ENCODE data around the gene IGLON5. TPM values are rescaled to one million over a fixed set of nuclear protein-coding genes. Genes with fewer than 3 reads are reported as not detected.

Gene IGLON5
- total RNA-seq, result not detected in 2 replicates

DNA sequence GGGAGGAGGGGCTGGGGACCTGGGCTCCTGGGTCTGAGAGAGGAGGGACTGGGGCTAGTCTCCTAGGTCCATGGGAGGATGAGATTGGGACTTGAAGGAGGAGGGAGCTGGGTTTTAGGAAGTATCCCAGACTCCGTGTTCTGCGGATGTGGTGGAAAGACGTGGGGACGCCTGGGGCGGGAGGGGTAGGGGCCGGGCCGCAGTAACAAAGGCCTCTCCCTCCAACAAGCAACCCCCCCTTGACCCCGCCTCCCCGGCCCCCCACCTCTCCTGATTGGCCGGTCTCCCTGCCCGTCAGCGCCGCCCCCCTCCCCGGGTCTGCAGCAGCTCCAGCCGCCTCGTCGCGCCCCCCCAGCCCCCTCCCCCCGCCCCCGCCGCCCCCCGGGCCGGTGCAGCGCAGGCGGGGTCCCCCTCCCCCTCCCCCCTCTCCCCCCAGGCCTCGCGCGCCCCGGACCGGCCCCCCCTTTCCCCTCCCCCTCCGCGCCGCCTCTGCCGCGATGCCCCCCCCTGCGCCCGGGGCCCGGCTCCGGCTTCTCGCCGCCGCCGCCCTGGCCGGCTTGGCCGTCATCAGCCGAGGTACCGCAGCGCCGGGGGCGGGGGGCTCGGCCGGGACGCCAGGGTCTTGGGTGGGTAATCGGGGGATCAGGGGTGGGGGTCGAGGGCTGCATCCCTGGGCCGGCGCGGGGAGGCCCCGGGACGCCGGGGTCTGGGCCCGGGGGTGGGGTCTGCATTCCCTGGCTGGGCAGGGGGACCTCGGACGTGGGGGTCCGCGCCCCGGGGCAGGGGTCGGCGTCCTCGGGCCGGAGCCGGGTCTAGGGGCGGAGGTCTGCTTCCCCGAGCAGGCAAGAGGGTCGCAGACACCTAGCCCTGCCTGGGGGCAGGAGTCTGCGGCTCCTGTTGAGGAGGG, at the start of gene IGLON5:
Gene IGLON5, plus strand, starts transcription at position 294 of the 907 bp plus-strand sequence. Its CDS starts 204 bp downstream, at position 498.
- DNase-seq (ENCODE audit: low read depth in 2 of 2), result no peak

DNA sequence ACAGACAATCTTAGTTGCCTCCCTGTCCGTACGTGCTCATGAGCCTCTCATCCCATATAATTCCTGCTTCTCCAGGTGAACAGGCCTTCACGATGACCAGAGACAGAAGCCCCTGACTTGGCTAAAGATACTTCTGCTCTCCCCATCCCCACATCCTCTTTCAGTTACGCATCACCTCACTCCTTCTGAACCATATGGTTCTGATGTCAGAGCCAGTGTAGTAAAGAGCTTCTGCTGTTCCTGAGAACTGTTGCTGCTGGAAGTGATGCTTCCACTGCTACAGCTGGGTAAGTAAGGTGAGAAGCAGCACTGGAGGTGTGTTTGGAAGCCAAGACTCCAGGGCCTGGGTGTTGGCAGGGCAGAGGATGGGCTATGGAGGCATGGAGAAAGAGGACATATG, 47.6 kb upstream of the IGLON5 start:
- no peak for DNase-seq (ENCODE audit: low read depth in 2 of 2)

DNA sequence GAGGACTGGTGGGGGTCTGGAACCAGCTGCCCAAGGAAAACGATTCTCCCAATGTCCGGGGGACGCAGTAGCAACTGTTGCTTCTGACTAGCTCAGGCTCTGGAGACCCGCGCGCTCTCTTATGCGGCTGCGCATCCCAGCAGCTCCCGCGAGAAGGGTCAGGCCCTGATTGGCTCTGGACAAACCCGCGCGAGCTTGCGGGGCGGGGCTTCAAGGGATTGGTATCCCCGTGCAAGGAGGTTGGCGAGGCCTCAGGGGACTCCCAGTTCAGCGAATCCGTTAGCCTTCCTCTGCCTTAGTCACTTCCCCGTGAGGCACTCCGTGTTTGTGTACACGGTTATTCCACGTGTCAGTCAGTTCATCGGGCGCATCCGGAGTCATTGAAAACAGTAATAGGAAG, 40.4 kb upstream of the IGLON5 start:
- DNase-seq (ENCODE audit: low read depth in 2 of 2), result no peak

DNA sequence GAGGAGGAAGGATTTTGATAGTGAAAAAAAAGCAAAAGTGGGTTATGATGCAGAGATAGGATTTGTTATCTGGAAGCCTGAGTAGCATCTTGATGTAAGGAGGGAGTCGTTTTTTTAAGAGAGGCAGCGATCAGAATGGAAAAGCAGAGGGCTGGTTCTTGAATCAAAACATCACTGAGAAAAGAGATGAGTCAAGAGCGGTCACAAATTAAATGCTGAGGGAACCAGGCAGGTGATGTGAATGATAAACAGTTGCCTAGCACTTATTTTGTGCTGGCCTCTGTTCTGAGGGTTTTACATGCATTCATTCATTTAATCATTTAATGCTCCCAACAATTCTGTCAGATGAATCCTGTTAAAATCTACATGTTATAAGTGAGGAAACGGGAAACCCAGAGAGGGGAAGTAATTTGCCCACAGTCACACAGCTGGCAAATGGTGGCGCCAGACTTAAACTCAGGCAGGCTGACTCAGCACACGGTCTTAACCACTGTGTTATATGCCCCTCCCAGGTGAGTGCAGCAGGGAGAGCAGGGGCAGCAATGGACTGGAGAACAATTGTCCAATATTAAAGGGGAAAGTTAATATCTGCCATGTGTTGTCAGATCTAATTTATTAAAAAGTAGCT, 39.1 kb upstream of the IGLON5 start:
- DNase-seq (ENCODE audit: low read depth in 2 of 2), result no peak

DNA sequence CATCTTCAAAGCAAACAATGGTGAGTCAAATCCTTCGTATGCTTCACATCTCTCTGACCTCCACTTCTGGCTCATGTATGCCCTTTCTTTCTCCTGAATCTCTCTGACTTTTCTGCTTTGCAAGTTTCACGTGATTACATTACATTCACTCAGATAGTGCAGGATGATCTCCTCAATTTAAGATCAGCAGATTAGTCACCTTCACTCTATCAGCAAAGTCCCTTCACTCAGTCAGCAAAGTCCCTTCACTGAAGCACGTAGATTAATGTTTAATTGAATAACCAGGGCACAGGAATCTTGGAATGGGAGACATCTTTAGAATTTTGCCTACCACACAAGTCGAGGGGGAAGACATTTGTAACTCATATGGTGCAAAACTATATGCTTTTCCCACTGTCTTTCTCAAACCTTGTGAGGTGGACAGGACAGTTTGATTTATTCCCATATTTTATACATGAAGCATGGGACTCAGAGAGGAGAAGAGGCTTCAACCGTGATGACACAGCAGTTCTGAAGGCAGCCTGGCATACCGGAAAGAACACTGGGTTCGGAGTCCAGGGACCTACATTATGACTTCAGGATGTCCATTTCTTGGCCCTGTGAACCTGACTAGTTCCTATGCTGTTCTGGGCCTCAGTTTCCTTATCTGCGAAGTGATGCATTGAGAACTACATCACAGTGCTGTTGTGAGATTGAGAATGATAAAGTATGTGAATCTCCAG, 37.2 kb upstream of the IGLON5 start:
- DNase-seq (ENCODE audit: low read depth in 2 of 2), result no peak

DNA sequence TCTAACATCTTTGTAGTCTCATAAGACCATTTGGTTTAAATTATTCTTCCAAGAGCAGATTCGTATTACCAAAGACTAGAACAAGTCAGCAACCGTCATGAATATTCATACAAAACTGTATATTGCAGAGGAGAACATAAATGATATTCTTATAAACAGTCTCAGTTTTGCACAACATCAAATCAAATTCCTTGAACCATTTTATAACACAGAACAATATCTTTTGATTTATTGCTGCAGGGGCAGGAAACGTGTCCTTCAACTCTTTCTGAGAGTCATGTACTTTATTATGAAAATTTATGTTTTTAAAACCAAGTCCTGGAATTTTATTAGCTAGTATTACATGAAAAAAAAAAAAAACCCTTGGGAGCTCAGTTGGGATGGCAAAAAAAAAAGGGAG, 34.3 kb upstream of the IGLON5 start:
- DNase-seq (ENCODE audit: low read depth in 2 of 2), result no peak

DNA sequence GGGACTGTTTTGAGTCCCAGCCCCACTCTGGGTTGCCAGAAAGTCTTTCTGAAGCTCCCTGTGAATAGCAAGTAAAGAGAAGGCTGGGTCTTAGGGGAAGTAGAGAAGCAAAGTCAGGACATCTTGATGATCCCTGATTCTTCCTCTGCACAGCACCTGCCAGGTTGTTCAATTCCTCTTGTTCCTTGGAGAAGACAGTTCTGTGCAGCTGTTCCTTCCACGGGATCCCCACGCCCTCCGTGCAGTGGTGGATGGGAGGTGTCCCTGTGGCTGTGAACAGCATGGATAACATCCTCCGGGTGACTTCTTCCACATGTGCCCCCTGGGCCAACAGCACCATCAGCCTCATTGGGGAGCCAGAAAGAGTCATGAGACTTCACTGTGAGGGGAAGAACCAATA, 29.1 kb upstream of the IGLON5 start:
- no peak for DNase-seq (ENCODE audit: low read depth in 2 of 2)

DNA sequence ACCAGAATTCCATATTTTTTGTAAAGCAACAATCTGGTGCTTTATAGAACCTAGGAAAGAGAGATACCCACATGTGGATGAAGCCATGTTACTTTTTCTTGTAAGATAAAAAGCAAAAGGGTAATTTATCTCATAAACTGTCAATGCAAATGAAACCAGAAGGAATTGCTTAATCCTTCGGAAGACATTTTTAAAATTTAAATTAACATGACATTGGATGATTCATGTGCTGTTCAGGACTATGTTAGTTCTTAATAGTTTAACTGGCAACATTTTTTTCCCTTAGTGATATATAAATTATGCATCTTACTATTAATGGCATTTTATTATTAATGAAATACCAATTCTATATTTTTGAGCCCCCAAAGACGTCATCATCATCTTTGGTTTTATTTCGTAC, 25.8 kb upstream of the IGLON5 start:
- DNase-seq (ENCODE audit: low read depth in 2 of 2), result no peak

DNA sequence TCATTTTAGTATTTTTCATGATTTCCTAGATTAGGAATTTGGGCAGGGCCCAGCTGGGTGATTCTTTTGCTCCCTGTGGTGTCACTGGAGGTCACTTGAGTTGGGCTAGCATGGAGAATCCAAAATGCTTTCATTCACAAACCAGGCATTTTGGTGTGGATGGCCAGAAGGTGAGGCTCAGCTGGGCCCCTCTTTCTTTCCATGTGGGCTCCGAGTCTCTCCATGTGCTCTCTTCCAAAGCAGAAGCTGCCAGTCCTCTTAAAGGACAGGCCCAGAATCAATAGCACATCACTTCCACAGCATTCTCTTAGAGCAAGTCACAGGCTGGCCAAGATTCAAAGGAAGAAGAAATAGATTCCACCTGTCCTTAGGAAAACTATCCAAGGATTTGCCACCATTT, 21.8 kb upstream of the IGLON5 start:
- DNase-seq (ENCODE audit: low read depth in 2 of 2), result no peak

DNA sequence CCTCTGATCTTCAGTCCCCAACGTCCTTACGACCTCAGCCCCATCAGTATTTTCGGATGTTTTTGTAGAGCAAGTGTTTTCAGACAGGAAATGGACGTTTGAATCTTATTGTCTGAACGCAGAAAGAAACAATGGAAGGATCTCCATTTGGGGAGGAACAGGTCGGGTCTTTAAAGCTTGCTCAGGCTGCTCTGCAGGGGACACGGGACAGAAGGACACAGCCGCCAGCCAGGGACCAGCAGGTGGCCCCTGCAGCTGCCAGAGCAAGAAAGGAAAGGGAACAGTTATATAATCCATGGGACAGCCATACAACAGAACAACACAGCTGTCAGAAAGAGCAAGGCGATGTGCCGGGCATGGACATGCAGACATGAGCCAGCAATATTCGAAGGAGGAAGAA, 18.5 kb upstream of the IGLON5 start:
- DNase-seq (ENCODE audit: low read depth in 2 of 2), result no peak

DNA sequence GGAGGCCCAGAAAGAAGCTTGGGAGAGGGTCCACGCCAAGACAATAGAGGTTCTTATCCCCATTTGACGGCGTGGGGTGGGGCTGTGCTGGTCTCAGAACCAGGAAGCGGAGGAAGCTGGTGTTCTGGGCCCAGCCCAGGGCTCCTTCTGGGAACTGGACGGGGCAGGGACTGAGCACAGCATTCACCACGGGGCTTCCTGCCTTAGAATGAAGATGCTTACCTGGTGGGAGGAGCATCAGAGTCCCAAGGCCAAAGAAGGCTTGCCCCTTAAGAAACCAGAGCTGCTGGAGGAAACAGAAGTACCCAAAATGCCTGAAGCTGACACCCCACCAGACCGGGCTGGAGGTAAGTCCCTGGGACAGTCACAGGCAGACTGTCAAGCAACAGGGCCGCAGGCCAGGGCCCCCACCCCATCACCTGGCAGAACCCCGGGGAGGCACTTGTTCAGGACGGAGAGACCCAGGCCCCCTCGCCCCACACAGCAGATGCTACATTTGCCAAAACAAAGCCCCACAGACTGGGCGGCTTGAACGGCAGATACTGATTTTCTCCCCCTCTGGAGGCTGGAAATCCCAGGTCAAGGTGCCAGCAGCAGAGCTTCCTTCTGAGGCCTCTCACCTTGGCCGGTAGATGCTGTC, 17.8 kb upstream of the IGLON5 start:
- DNase-seq (ENCODE audit: low read depth in 2 of 2), result no peak

DNA sequence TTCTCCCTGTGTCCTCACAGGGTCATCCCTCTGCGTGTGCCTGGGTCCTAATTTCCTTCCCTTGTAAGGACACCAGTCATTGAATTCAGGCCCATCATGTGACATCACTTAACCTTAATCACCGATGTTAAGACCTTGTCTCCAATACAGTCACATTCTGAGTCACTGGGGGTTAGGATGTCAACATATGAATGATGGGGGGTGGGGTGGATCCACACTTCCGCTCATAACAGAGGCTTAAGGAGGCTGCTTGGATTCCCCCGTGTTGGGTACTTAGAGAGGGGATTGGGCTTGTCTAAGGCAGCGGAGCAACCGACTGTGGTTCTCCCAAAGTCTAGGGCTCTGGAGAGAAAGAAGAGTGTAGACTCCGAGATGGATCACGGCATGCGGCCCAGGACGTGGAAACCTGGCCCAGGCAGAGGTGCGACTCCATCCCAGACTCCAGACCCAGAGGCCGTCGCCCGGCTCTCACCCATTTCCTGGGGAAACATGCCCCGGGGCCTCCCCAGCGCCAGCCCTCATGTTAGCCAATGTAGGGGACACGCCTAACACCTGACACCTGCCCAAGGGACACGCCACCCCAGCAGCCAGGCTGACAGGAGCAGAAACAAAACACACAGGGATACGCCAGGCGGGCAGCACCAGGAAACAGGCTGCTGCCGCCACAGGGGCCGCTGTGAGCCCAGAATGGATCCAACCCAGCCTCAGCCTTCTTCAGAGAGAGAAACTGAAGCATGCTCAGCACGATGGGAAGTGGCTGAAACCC, 17.1 kb upstream of the IGLON5 start:
- DNase-seq (ENCODE audit: low read depth in 2 of 2), result no peak

DNA sequence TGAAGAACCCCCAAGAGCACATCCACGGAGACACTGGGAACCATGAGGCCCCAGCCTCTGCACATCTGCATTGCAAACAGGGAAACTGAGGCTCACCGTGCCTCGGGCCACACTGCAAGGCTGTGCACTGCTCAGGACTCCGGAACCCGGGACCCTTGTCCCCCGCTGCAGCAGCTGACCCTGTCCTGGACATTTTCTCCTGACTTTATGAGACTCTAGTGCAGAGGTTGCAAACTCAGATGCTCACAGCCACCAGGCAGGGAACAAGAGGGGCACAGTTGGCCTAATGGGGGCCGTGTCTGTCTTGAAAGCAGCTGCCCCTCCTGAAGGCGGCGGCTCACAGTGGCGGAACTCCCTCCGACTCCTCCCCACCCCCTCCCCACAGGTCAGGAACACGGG, 16.5 kb upstream of the IGLON5 start:
- DNase-seq (ENCODE audit: low read depth in 2 of 2), result no peak

DNA sequence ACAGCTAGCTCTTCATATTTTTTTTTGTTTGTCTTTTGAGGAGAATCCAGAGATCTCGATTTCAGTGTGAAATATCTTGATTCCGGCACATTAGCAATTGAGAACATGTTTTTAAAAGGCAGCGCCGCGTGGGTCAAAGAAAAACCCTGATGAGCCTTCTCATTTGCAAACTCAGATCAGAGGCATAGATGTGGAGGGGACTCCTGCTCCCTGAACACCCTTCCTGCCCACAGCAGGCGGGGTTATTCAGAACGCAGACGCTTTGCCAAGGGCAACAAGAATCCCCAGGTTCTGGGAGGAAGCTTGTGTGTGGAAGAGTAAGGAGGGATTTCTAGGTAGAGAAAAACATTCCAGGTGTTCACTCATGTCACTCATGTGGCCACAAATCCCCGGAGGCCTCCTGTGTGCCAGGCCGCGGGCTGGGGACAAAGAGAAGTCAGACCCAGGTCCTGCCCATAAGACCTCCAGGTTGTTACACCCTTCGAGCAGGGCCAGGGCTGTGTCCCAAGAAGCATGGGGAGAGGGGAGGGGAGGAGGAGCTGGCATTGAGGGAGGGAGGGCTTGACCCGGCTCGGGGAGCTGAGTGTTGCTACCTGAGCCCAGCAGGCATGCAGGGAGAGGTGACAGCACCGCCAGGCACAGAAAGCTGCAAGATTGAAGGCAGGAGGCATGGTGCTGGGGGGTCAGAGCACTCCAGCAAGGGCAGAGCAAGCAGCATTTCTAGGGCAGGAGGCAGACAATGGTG, 15.9 kb upstream of the IGLON5 start:
- DNase-seq (ENCODE audit: low read depth in 2 of 2), result no peak

DNA sequence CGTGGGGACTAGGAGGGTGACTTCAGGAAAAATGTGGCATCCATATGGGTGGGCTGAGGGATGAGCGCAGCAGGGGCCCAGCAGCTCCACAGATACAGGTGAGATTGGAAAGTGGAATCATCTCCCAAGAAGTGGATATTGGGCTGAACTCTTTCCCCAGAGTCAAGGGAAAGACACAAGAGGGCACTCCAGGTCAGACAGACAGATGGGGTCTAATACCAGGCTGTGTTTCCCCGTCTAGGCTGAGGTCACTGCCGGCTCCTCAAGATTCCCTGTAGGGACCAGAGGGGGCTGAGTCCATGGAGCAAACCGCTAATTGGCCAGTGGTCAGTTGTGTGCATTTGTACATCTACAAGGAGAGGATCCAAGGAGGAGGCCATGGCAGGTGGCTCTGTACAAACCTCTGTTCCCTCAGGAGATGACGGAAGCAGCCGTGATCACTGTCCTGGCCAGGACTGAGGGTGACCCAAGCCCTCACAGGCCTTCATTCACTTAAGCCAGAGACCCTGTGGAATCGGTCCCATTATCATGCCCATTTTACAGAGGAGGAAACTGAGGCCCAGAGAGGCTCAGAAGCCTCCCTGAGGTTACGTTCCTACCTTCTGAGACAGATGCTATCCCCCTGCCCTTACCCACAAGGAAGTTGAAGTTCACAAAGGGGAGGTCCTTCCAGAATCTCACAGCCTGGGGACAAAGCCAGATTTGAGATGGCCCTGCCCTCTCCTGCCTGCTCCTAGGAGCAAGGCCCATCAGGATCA, 14.9 kb upstream of the IGLON5 start:
- DNase-seq (ENCODE audit: low read depth in 2 of 2), result no peak

DNA sequence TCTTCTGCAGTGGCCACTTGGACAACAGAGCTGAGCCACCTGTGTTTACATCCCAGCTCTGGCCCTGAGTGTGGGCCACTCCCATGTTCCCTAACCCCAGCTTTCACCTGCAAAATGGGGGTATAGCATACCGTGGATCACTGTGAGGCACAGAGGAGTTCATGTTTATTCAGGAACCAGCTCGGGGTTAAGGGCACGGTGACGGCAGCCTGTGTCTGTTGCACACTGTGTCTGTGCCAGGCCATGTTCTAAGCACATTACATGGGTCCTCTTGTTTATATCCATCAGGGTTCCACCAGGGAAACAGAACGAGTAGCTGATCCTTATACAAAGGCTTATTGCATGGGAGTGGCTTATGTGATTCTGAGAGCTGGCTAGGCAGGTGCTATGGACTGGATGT, 14.0 kb upstream of the IGLON5 start:
- DNase-seq (ENCODE audit: low read depth in 2 of 2), result no peak

DNA sequence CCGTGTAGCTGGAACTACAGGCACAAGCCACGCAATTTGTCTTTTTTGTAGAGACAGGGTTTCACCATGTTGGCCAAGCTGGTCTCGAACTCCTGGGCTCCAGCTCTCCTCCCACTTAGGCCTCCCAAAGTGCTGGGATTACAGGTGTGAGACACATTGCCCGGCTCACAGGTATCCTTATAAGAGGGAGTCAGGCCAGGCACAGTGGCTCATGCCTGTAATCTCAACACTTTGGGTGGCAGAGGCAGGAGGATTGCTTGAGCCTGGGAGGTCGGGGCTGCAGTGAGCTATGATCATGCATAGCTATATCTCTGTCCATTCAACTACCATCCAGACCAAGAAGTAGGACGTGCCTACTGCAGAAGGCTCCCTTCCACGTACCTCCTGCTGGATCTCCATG, 10.2 kb upstream of the IGLON5 start:
- DNase-seq (ENCODE audit: low read depth in 2 of 2), result no peak

DNA sequence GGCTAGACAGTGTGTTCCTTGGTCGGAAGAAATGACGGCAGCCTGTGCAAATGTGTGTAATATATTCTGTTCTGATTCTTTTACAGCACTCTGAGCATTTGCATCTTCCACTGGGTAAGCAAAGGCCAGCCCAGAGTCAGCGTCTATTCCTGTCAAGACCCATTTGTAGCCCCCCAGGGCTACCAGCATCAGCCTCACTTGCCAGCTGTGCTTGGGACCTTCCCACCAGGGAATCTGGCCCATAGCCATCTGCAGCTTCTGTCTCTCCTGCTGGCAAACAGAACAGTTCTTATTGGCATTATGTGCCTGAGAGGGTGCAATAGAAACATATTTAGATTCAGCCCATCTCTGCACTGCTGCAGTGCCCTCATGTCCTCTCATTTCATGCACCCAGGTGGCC, 6.0 kb upstream of the IGLON5 start:
- DNase-seq (ENCODE audit: low read depth in 2 of 2), result no peak

DNA sequence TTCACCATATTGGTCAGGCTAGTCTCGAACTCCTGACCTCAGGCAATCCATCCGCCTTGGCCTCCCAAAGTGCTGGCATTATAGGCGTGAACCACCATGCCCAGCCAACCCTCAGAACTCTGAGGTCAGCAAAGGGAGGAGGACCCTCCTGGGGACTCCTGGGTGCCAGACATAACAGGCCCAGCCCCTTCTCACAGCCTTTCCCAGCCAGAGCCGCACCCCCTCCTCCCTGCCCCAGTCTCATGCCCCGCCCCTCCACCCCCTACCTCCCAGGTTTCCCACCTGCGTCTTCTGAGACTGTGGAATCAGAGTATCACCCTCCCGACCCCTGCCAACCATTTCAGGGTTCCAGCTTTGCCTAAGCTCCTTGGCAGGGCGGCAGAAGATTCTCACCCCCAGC, 5.2 kb downstream of the IGLON5 start:
- no peak for DNase-seq (ENCODE audit: low read depth in 2 of 2)

DNA sequence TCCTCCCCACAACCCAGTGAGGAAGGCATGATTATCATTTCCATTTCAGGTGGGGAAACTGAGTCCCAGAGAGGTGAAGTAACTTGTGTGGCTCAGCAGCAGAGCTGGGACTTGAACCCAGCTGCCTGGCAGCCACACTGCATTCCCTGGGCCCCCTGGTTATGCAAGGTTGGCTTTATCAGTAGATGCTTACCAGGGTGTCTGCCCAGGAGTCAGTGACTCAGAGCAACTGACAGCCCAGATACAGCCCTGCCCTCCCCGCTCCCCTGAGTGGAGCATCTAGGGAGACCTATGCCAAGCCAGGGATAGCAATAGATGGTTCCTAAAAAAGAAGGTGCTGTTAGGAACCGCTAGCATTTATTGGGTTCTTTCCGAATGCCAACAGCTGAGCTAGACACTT, 5.9 kb downstream of the IGLON5 start:
- DNase-seq (ENCODE audit: low read depth in 2 of 2), result no peak
